GM12864 (cell line): ENCODE measurements around the gene ERCC2.

Experiments used
- DNase-seq: peaks from one replicate; pipeline ENCODE4 v3.0.0-alpha.2; 2011; ENCODE audit warnings: low read depth
- H3K4me3 ChIP-seq: 2 replicates; pipeline ENCODE4 v1.5.1; 2011; ENCODE audit warnings: mild to moderate bottlenecking, low read depth, low read length, control low read depth
- CTCF ChIP-seq: IDR thresholded peaks from 2 replicates; pipeline ENCODE4 v1.5.1; 2011; ENCODE audit warnings: low read depth, mild to moderate bottlenecking, moderate library complexity, low read length, control low read depth, inconsistent platforms; ENCODE audit errors: missing control alignments

The ERCC2 gene

DNA sequence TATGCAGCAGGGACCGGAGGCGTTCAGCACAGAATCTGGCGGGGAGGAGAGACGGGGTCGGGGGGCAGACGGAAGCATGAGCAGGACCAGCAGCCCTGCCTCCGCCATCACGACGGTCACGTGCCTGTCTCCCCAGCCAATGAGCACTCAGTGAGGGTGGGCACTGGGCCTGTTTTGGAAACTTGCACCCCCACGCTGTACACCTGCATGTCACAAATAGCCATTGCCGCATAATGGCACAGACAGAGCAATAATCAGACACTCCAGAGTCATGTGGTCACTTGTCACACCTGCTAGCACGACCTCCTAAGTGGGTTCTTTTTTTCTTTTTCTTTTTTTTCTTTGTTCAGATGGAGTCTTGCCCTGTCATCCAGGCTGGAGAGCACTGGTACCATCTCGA, 8.8 kb downstream of the ERCC2 start:
- no peak for TF ChIP-seq CTCF
- DNase-seq: no peak

DNA sequence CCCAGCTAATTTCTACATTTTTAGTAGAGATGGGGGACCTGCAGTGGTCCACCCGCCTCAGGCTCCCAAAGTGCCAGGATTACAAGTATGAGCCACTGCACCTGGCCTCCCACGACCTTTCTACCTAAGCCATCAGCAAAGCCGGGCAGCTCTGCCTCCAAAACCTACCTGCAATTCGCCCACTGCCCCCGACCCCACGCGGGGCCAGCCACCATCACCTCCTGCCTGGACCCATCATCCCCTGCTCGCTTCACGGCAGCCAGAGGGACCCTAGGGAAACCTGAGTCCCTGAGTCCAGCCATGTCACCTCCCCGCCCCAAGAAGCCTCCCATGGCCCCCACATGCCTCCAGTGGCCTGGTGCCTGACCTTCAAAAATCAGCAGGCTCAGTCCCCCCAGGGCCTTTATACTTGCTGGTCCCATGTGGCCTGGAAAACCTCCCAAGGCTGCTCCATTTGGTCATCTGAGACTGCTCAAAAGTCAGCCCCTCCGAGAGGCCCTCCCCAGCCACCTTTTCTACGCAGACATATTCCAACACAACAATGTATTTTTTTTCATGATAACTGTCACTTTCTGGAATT, 12.1 kb downstream of the ERCC2 start:
- TF ChIP-seq CTCF: no peak
- no peak for DNase-seq
- no peak overlapping the region for H3K4me3 ChIP-seq

More for the DNA sequence above, 8.8 kb downstream of the ERCC2 start:
- no peak overlapping the region for H3K4me3 ChIP-seq

DNA sequence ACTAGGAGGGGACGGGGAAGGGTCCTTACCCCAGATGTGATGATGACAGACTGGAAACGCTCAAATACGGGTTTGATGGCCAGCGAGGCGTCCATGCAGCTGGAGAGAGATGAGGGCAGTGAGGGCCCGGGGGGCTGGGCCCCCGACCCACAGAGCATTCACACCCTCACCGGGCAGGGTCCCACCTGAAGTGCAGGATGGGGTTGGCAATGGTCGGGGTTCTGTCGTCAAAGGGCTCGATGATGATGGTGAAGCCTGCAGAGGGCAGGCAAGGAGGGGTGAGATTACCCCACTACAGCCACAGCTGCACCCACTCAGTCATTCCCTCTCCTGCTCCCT, 13.0 kb downstream of the ERCC2 start:
- no peak overlapping the region for H3K4me3 ChIP-seq
- no peak for TF ChIP-seq CTCF
- DNase-seq: no peak

GRCh38 chr19:45356760-45357444, 13.5 kb downstream of the ERCC2 start:
- no peak overlapping the region for H3K4me3 ChIP-seq
- TF ChIP-seq CTCF: no peak
- DNase-seq: no peak

GRCh38 chr19:45355910-45356309, 14.5 kb downstream of the ERCC2 start:
- H3K4me3 ChIP-seq: no peak overlapping the region
- TF ChIP-seq CTCF: no peak
- DNase-seq: no peak

DNA sequence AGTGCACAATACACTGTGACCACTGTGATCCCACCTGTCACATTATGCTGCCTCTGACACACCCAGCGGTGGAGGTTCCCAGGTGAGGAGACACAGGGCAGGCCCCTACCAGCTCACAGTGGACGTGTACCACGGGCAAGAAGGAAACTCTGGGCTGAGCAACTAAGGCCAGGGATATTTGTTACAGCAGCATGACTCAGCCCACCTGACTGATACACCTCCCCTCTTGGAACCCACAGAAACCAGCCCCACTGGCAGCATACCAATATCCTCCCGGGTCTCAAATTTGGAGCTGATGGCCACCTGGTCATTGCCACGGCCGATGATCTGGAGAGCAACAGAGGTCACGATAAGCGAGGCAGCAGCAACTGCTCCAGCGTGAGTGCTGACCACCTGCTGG, 15.0 kb downstream of the ERCC2 start:
- H3K4me3 ChIP-seq: no peak overlapping the region
- no peak for TF ChIP-seq CTCF
- no peak for DNase-seq
